Fibroblast of upper back skin (primary cell): ENCODE data around the gene ARHGEF19.
"Not testable (repeated sequence)": the region's sequence is repeated elsewhere in the genome, so short reads cannot be mapped to it uniquely, and the experiment has no call there.

Source experiments
- DNase-seq: peaks from one replicate; pipeline ENCODE4 v3.0.0-alpha.2; 2013

ARHGEF19 gene

GRCh38 chr1:16218674-16219071 lies 6.2 kb upstream of the ARHGEF19 start:
- DNase-seq = no peak

- DNase-seq = no peak
Observed at GRCh38 chr1:16218014-16218673, 5.7 kb upstream of the ARHGEF19 start.

- DNase-seq = peak; percentile 96
Observed at GRCh38 chr1:16217061-16217785, 4.8 kb upstream of the ARHGEF19 start.

- DNase-seq = peak; percentile 79
Observed at GRCh38 chr1:16215882-16216753, 3.7 kb upstream of the ARHGEF19 start.

- not testable (repeated sequence) for DNase-seq
Observed at GRCh38 chr1:16215240-16215639, 2.8 kb upstream of the ARHGEF19 start.

- DNase-seq = not testable (repeated sequence)
Observed at GRCh38 chr1:16213544-16213943, 1.1 kb upstream of the ARHGEF19 start.

GRCh38 chr1:16213013-16213412 lies 561 bp upstream of the ARHGEF19 start:
- no peak for DNase-seq

GRCh38 chr1:16211824-16212223 lies 628 bp downstream of the ARHGEF19 start:
- no peak for DNase-seq

- DNase-seq = no peak
Observed at GRCh38 chr1:16210581-16210980, 1.9 kb downstream of the ARHGEF19 start.

- no peak for DNase-seq
Observed at GRCh38 chr1:16209847-16210407, 2.5 kb downstream of the ARHGEF19 start.

- DNase-seq = no peak
Observed at GRCh38 chr1:16209132-16209846, 3.2 kb downstream of the ARHGEF19 start.

GRCh38 chr1:16208270-16208987 lies 4.0 kb downstream of the ARHGEF19 start:
- DNase-seq = no peak

- DNase-seq = no peak
Observed at GRCh38 chr1:16207318-16208269, 4.9 kb downstream of the ARHGEF19 start.

GRCh38 chr1:16206547-16207317 lies 5.7 kb downstream of the ARHGEF19 start:
- DNase-seq = peak; percentile 99

- no peak for DNase-seq
Observed at GRCh38 chr1:16205891-16206546, 6.4 kb downstream of the ARHGEF19 start.

- DNase-seq = no peak
Observed at GRCh38 chr1:16205334-16205671, 7.1 kb downstream of the ARHGEF19 start.

GRCh38 chr1:16204634-16205333 lies 7.7 kb downstream of the ARHGEF19 start:
- DNase-seq = no peak

GRCh38 chr1:16204216-16204615 lies 8.2 kb downstream of the ARHGEF19 start:
- DNase-seq = no peak

- DNase-seq = no peak
Observed at GRCh38 chr1:16203550-16203949, 8.9 kb downstream of the ARHGEF19 start.
